Neural cell (in vitro differentiated cells): ENCODE results near the gene HSD11B2.

ENCODE experiments used
- POLR2AphosphoS5 ChIP-seq: IDR thresholded peaks from 2 replicates; pipeline ENCODE4 v1.6.1; 2012
- TF ChIP-seq, protein P1 (sequence below): fragments of 450-650 bp; IDR thresholded peaks from 2 replicates; pipeline ENCODE4 v1.5.1; 2014; ENCODE audit warnings: antibody characterized with exemption, mild to moderate bottlenecking, moderate library complexity; ENCODE audit not compliant: poor library complexity, severe bottlenecking

DNA sequence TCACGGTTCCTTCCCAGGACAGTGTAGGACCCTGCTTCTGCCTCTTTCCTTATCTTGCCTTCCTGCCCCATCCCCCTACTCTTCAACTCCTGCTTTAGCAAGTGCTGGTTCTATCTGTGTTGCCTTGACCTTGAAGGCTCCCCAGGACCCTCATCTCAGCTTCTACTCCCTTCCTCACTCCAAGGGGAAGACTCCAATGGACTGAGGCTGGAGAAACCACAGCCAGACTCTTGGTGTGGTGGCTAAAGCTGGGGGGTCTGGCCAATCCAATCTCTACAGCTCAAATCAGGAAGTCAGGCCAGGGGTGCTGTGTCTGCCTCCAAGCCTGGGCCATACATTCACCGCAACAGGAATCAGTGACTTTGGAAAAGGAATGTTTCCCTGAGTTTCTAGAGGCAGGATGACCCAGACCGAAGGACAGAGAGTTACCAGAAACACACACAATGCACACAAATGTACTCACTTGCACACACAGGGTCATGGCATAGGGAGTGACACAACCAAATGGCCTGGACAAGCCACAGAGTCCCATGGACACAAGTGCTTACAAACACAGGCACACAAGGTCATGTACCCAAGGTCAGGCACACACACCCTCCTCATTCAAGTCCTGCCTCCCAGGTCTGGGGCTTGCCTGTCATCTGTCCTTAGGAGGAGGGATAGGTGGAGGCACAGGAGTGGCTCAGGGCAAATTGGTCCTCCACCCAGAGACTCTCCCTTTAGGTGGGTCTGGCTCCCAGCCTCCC, 1.7 kb upstream of the HSD11B2 start:
- TF ChIP-seq, protein P1, sequence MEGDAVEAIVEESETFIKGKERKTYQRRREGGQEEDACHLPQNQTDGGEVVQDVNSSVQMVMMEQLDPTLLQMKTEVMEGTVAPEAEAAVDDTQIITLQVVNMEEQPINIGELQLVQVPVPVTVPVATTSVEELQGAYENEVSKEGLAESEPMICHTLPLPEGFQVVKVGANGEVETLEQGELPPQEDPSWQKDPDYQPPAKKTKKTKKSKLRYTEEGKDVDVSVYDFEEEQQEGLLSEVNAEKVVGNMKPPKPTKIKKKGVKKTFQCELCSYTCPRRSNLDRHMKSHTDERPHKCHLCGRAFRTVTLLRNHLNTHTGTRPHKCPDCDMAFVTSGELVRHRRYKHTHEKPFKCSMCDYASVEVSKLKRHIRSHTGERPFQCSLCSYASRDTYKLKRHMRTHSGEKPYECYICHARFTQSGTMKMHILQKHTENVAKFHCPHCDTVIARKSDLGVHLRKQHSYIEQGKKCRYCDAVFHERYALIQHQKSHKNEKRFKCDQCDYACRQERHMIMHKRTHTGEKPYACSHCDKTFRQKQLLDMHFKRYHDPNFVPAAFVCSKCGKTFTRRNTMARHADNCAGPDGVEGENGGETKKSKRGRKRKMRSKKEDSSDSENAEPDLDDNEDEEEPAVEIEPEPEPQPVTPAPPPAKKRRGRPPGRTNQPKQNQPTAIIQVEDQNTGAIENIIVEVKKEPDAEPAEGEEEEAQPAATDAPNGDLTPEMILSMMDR: no peak
- TF ChIP-seq POLR2AphosphoS5: no peak
